ENCODE data around the gene LRRC17.

DNA sequence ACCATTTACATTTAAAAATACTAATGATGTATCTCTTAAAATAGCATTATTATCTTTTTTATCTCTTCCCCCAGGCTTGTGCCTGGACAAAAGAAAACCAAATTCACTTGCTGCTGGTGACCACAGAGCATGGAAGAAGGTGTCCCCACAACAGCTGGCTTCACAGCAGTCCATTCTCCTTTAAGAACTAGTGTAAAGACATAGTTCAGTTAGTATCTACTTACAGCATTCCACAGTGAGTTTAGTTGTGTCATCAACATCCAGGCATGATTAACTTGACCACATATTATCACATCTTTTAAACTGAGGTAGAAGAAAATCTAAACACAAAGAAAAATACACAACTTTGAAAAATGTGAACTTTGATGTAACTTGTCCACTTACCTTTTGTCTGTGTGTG, 55.0 kb downstream of the LRRC17 start:
- TF ChIP-seq, protein P1, sequence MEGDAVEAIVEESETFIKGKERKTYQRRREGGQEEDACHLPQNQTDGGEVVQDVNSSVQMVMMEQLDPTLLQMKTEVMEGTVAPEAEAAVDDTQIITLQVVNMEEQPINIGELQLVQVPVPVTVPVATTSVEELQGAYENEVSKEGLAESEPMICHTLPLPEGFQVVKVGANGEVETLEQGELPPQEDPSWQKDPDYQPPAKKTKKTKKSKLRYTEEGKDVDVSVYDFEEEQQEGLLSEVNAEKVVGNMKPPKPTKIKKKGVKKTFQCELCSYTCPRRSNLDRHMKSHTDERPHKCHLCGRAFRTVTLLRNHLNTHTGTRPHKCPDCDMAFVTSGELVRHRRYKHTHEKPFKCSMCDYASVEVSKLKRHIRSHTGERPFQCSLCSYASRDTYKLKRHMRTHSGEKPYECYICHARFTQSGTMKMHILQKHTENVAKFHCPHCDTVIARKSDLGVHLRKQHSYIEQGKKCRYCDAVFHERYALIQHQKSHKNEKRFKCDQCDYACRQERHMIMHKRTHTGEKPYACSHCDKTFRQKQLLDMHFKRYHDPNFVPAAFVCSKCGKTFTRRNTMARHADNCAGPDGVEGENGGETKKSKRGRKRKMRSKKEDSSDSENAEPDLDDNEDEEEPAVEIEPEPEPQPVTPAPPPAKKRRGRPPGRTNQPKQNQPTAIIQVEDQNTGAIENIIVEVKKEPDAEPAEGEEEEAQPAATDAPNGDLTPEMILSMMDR (conservative IDR thresholded peaks at IDR 0.05; ENCODE audit: low read depth, low read length) = no peak
- no peak for TF ChIP-seq EZH2 (IDR thresholded peaks at IDR 0.05; ENCODE audit: low read length, unreplicated experiment)
